ENCODE results near the gene MMP8.

DNA sequence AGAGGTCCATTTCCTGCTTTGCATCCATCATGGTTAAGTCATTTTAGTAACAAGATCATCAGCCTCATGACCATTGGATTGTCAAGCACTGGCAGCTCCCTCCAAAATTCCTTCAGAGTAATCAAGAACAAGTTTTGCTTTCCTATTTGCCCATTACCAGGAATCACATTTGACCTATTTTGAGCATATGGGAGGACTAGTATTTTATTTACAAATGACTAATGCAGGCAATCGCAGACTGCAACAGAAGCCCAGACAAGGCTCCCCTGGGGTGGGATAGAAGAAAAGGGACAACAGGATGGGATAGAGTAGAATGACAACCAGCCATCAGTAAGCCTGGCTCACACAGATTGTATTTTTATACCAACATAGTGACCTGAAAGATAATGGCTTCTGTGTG, 46.6 kb upstream of the MMP8 start:
- no peak for TF ChIP-seq POLR2AphosphoS5 (IDR thresholded peaks at IDR 0.05; ENCODE audit: low read depth, low read length)
- no peak for TF ChIP-seq POLR2A (IDR thresholded peaks at IDR 0.05; ENCODE audit: low read depth, low read length)
- TF ChIP-seq TAF1 (IDR thresholded peaks at IDR 0.05; ENCODE audit: borderline replicate concordance, low read depth, low read length), result no peak

Measured in GM12892 (cell line).